Fibroblast of mammary gland (primary cell): ENCODE measurements around the gene PRKAG2.
"Not testable (repeated sequence)": the region's sequence is repeated elsewhere in the genome, so short reads cannot be mapped to it uniquely, and the experiment has no call there.

Source experiments
- DNase-seq: peaks from one replicate; pipeline ENCODE4 v3.0.0-alpha.2; 2010; ENCODE audit warnings: low read depth
- H3K4me3 ChIP-seq: 2 replicates; pipeline ENCODE4 v1.5.1; 2011; ENCODE audit warnings: low read depth, mild to moderate bottlenecking, low read length, moderate library complexity; ENCODE audit not compliant: control insufficient read depth
- TF ChIP-seq, protein P1 (sequence below): conservative IDR thresholded peaks from 2 replicates; pipeline ENCODE4 v1.5.1; 2011; ENCODE audit warnings: low read depth, low read length, inconsistent platforms; ENCODE audit not compliant: control insufficient read depth, insufficient read depth

PRKAG2 gene

DNA sequence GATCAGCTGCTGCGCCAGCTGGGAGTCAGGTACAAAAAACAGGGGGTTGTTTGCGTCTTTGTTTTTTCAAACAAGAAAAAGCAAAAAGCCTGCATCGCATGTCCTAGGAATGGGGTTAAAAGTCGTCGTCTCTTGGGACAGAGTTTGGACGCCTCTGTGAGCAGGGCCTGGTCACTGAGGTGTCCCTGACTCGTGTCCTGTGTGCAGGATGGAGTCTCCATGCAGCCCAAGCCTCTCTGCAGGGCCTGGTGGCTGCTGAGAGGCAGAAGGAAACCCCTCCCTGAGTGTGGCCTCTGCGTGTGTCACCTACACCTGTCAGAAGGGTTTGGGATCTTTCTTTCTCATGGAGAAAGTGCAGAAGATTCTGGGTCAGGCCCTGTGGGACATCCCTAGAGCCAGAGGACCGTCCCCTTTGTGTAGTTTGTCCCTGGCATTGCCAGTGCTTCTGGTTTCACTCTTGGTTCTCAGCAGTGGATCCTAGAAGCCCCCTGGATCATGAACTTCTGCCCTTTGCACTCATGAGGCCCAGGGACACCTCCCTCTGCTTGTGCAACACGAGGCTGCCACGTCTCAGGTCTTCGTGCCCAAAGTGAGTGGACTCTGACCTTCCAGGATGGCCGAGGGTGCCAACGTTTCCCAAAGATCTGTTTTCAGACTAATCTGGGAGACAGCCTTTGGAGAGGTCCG is 75.0 kb downstream of the PRKAG2 start:
- TF ChIP-seq, protein P1, sequence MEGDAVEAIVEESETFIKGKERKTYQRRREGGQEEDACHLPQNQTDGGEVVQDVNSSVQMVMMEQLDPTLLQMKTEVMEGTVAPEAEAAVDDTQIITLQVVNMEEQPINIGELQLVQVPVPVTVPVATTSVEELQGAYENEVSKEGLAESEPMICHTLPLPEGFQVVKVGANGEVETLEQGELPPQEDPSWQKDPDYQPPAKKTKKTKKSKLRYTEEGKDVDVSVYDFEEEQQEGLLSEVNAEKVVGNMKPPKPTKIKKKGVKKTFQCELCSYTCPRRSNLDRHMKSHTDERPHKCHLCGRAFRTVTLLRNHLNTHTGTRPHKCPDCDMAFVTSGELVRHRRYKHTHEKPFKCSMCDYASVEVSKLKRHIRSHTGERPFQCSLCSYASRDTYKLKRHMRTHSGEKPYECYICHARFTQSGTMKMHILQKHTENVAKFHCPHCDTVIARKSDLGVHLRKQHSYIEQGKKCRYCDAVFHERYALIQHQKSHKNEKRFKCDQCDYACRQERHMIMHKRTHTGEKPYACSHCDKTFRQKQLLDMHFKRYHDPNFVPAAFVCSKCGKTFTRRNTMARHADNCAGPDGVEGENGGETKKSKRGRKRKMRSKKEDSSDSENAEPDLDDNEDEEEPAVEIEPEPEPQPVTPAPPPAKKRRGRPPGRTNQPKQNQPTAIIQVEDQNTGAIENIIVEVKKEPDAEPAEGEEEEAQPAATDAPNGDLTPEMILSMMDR, result no peak
- DNase-seq, result no peak
- H3K4me3 ChIP-seq, result no peak overlapping the region

DNA sequence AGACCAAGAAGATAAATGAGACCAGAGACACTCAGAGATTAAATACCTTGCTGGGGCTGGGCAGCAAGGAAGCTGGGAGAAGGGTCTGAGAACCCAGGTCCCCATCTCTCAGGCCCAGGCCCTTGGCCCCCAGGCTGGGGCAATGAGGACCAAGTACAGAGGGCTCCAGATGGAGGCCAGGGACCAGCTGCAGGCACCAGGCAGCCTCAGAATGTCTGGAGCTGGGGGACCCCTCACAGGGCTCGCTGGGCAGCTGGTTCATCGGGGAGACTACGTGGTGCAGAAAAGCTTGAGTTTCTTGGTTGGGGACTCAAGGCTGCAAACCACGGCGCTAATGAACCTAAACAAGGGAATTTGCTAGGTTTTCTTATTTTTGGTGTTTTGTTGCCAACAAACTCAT is 75.6 kb downstream of the PRKAG2 start:
- no peak overlapping the region for H3K4me3 ChIP-seq
- DNase-seq, result no peak
- TF ChIP-seq, protein P1, result no peak

DNA sequence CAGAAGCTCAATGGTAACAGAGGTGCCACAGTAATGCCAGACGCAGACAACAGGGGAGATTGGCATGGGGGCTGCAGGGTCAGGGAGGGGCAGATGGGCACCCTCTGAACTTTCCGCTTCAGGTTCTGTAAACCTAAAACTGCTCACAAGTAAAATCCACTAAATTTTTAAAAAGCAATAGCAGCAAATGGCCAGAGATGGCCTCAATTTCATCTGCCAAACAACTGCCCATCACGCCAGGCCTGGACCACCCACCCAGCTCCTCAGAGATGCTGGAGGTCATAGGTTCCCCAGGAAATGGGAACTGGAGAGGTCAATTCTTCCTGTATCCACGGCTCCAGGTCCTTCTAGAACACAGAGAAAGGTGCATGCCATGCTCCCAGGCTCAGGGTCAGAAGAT is 76.1 kb downstream of the PRKAG2 start:
- DNase-seq, result no peak
- no peak overlapping the region for H3K4me3 ChIP-seq
- TF ChIP-seq, protein P1, result no peak

DNA sequence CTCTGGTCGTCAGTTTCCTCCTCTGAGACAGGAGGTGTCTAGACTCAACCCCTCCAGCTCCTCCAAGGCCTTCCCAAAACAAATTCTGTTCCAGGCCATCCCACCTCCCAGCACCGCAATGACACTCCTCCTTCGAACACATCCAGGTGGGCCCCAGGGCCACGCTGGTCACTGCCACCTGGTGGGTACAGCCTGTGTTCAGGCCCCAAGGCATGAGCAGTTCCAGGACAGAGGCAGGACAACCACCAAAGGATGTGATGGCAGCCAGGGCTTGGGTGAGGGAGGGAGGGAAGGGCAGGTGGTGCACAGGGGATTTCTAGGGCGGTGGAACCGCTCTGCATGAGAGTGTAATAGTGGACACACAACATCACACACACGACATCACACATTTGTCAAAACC is 76.5 kb downstream of the PRKAG2 start:
- H3K4me3 ChIP-seq, result no peak overlapping the region
- DNase-seq, result no peak
- TF ChIP-seq, protein P1, result no peak

DNA sequence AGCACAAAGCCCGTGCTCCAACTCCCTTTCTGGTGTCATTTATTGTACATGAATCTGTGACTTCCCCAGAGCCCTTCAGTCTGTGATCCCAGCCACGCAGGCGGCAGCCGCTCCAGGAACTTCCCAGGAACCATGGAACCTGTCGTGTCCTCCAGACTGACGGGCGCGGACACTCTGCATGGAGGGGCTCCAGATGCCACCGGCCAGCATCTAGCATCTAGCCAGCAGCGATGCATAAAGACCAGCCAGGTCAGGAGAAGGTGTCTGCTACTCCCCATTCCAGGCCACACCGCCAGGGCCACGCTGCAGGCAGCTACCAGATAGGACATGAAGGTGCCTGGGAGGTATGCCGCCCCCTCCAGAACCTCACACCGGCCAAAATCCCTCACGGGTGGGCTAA is 77.4 kb downstream of the PRKAG2 start:
- no peak overlapping the region for H3K4me3 ChIP-seq
- TF ChIP-seq, protein P1, result no peak

DNA sequence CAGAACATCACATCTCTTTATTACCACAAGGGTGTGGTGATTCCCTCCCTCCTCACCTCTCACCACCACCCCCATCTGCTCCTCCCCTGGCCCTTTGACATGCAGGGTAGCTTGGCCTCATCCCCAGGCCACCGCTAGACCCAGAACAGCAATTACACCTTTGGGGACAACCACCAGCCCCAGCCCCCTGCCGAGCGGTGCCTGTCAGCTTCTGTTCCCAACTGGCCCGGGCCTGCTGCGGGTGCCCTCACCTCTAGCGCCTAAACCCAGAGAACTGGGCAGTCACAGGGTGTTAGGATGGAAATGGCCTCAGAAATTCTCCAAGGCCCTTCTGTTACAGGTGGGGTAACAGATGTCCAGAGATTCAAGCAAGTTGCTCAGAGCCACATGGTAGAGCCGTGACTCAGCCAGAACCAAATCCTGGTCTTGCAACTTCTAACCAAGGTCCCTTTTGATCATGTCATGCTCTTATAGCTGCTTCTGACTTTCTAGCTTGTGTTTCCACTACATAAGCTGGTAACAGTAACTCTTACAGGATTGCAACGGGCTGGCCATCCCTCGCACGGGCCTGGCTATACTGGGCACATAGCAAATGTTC is 78.0 kb downstream of the PRKAG2 start:
- TF ChIP-seq, protein P1, result no peak
- H3K4me3 ChIP-seq, result no peak overlapping the region
- DNase-seq, result peak; percentile 33

More for the DNA sequence above, 77.4 kb downstream of the PRKAG2 start:
- no peak for DNase-seq

DNA sequence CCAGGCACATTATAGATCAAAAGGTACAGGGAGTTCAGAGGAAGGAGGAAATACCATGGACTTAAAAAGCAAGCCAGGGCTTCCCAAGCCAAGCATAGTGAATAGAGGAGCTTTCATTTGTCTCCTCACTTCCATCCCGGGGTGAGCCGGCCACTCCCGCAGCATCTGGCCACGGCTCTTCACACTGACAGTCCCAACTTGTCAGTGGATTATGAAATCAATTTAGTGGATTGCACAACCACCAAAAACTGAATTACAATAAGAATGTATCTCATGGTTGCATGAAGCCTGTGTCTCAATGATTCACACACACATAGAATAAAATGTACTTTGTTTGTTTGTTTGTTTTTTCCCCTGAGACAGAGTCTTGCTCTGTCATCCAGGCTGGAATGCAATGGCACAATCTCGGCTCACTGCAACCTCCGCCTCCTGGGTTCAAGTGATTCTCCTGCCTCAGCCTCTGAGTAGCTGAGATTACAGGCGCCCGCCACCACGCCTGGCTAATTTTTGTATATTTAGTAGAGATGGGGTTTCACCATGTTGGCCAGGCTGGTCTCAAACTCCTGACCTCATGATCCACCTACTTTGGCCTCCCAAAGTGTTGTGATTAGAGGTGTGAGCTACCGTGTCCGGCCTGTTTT is 79.1 kb downstream of the PRKAG2 start:
- peak; percentile 92 for DNase-seq
- H3K4me3 ChIP-seq, result not testable (repeated sequence)
